Hepatocyte (in vitro differentiated cells): ENCODE results near the gene ATF7IP. TPM values are rescaled to one million over a fixed set of nuclear protein-coding genes. Genes with fewer than 3 reads are reported as not detected.

Experiments used
- DNase-seq: peaks from one replicate; pipeline ENCODE4 v3.0.0-alpha.2; 2016; ENCODE audit warnings: low spot score
- H2AFZ ChIP-seq: fragments of 200-600 bp; sonication (generic); 2 replicates; pipeline ENCODE4 v1.6.0; 2016; ENCODE audit warnings: antibody characterized with exemption, mild to moderate bottlenecking
- H3K27ac ChIP-seq: fragments of 200-600 bp; sonication (generic); 2 replicates; pipeline ENCODE4 v1.5.1; 2016; ENCODE audit warnings: mild to moderate bottlenecking
- H3K27me3 ChIP-seq: fragments of 200-600 bp; sonication (generic); 2 replicates; pipeline ENCODE4 v1.6.1; 2016
- H3K36me3 ChIP-seq: fragments of 200-600 bp; sonication (generic); replicated peaks from 2 replicates; pipeline ENCODE4 v1.5.1; 2016; ENCODE audit warnings: low read depth; ENCODE audit not compliant: insufficient read depth
- H3K4me1 ChIP-seq: fragments of 200-600 bp; sonication (generic); 2 replicates; pipeline ENCODE4 v1.5.1; 2016; ENCODE audit warnings: mild to moderate bottlenecking, moderate library complexity; ENCODE audit not compliant: insufficient read depth
- H3K4me2 ChIP-seq: fragments of 200-600 bp; sonication (generic); 2 replicates; pipeline ENCODE4 v1.6.0; 2016
- H3K4me3 ChIP-seq: fragments of 200-600 bp; sonication (generic); 2 replicates; pipeline ENCODE4 v1.5.1; 2016; ENCODE audit warnings: mild to moderate bottlenecking
- H3K79me2 ChIP-seq: fragments of 200-600 bp; sonication (generic); 2 replicates; pipeline ENCODE4 v1.6.0; 2017; ENCODE audit warnings: mild to moderate bottlenecking
- H3K9me2 ChIP-seq: fragments of 200-600 bp; sonication (generic); replicated peaks from 2 replicates; pipeline ENCODE4 v1.6.0; 2017; ENCODE audit warnings: mild to moderate bottlenecking; ENCODE audit not compliant: insufficient read depth
- H3K9me3 ChIP-seq: fragments of 200-600 bp; sonication (generic); 2 replicates; pipeline ENCODE4 v1.5.1; 2016; ENCODE audit warnings: low read depth, mild to moderate bottlenecking
- H4K20me1 ChIP-seq: fragments of 200-600 bp; sonication (generic); 2 replicates; pipeline ENCODE4 v1.6.0; 2016; ENCODE audit warnings: mild to moderate bottlenecking; ENCODE audit not compliant: insufficient read depth, poor library complexity, severe bottlenecking
- CTCF ChIP-seq: fragments of 200-600 bp; sonication (generic); IDR thresholded peaks from 2 replicates; pipeline ENCODE4 v1.5.1; 2016; ENCODE audit warnings: antibody characterized with exemption, mild to moderate bottlenecking; ENCODE audit not compliant: poor library complexity
- EZH2 ChIP-seq: fragments of 200-600 bp; sonication (generic); IDR thresholded peaks from 2 replicates; pipeline ENCODE4 v1.6.1; 2016; ENCODE audit warnings: antibody characterized with exemption, mild to moderate bottlenecking, borderline replicate concordance
- EZH2phosphoT487 ChIP-seq: fragments of 200-600 bp; sonication (generic); IDR thresholded peaks from one replicate; pipeline ENCODE4 v1.6.1; 2018; ENCODE audit warnings: antibody characterized with exemption, mild to moderate bottlenecking, low read depth, moderate library complexity; ENCODE audit not compliant: unreplicated experiment, severe bottlenecking
- WGBS: methylation state at CpG from one replicate; pipeline ENCODE4 v1.1.6; 2016; ENCODE audit warnings: low lambda C conversion rate; ENCODE audit errors: missing lambda C conversion rate; 5-methylcytosine and 5-hydroxymethylcytosine counted together
- polyA plus RNA-seq: library from polyadenylated mRNA; unstranded; fragments of >200 nt; fragmentation: Nextera tagmentation; extraction: Ambion mirVana; gene quantifications from 2 replicates; pipeline ENCODE4 v1.2.1, GENCODE V29; 2016
- total RNA-seq: library from RNA; depleted of rRNA; stranded (reverse); fragments of >200 nt; gene quantifications from 2 replicates; pipeline ENCODE4 v1.2.3, GENCODE V29; 2014

Gene ATF7IP
- total and polyA plus RNA-seq, 2 experiments from 2014 or later = 24.8 to 52.5 TPM

- Histone ChIP-seq H3K79me2 (peaks cover 100% of the 10 kb centered on the region), H3K9me2 (no peaks in the 10 kb centered on the region), H3K9me3 (no peaks in the 10 kb centered on the region), H3K4me1 (peaks cover 8% of the 10 kb centered on the region), H3K36me3 (no peaks in the 10 kb centered on the region), H3K27me3 (no peaks in the 10 kb centered on the region), H3K27ac (peak overlapping the region; percentile 81), H4K20me1 (no peaks in the 10 kb centered on the region), H3K4me3 (no peak overlapping the region), H2AFZ (no peak overlapping the region), H3K4me2 (no peak overlapping the region)
- DNase-seq = no peak
- TF ChIP-seq EZH2phosphoT487 (no peak), CTCF (no peak), EZH2 (no peak)
These were observed 7.7 kb downstream of the ATF7IP start for GRCh38 chr12:14373217-14373616.

GRCh38 chr12:14379508-14379907 is 14.0 kb downstream of the ATF7IP start:
- Histone ChIP-seq H3K27me3 (no peaks in the 10 kb centered on the region), H3K4me2 (no peak overlapping the region), H3K4me1 (peaks cover 11% of the 10 kb centered on the region), H3K9me3 (peaks cover 17% of the 10 kb centered on the region), H3K79me2 (peaks cover 100% of the 10 kb centered on the region), H2AFZ (no peak overlapping the region), H3K27ac (no peak overlapping the region), H3K9me2 (no peaks in the 10 kb centered on the region), H4K20me1 (no peaks in the 10 kb centered on the region), H3K36me3 (no peaks in the 10 kb centered on the region), H3K4me3 (no peak overlapping the region)
- TF ChIP-seq EZH2 (no peak), EZH2phosphoT487 (no peak), CTCF (no peak)
- DNase-seq = no peak

GRCh38 chr12:14384783-14385638 is 19.5 kb downstream of the ATF7IP start:
- Histone ChIP-seq H3K4me3 (peak overlapping the region; percentile 5), H4K20me1 (no peaks in the 10 kb centered on the region), H3K36me3 (no peaks in the 10 kb centered on the region), H3K27me3 (no peaks in the 10 kb centered on the region), H3K9me2 (no peaks in the 10 kb centered on the region), H3K79me2 (peaks cover 93% of the 10 kb centered on the region), H2AFZ (peak overlapping the region; percentile 9), H3K4me2 (peak overlapping the region; percentile 67), H3K27ac (peak overlapping the region; percentile 84), H3K9me3 (peaks cover 13% of the 10 kb centered on the region), H3K4me1 (peaks cover 13% of the 10 kb centered on the region)
- peak; percentile 75 for DNase-seq
- TF ChIP-seq EZH2phosphoT487 = no peak
- WGBS = 5% methylated on average over 2 of the region's 2 CpGs

- Histone ChIP-seq H3K4me3 (peak overlapping the region; percentile 5), H2AFZ (no peak overlapping the region), H3K36me3 (no peaks in the 10 kb centered on the region), H3K9me3 (peaks cover 11% of the 10 kb centered on the region), H3K4me1 (peaks cover 13% of the 10 kb centered on the region), H3K9me2 (no peaks in the 10 kb centered on the region), H4K20me1 (no peaks in the 10 kb centered on the region), H3K4me2 (peak overlapping the region; percentile 67), H3K27ac (peak overlapping the region; percentile 84), H3K27me3 (no peaks in the 10 kb centered on the region), H3K79me2 (peaks cover 93% of the 10 kb centered on the region)
- no peak for DNase-seq
- 86% methylated on average over 3 of the region's 3 CpGs for WGBS
- TF ChIP-seq EZH2phosphoT487 = no peak
These were observed 21.9 kb downstream of the ATF7IP start for GRCh38 chr12:14387219-14387871.
